A673 (cell line): ENCODE measurements around the gene CMYA5. TPM values are rescaled to one million over a fixed set of nuclear protein-coding genes. Genes with fewer than 3 reads are reported as not detected.

Source experiments
- BruUV-seq: library from RNA; stranded (reverse); fragments of 400-500 nt; replicated peaks from 2 replicates; lab custom pipeline; 2021; lab: Mats Ljungman, UMichigan
- CTCF ChIA-PET: fragments of 300-600 bp; sonication (Branson Sonifier 250); formaldehyde crosslinking; loops from one replicate; lab custom pipeline; 2022; ENCODE audit warnings: antibody characterized with exemption; lab: Charles Lee
- POLR2A ChIA-PET: fragments of 300-600 bp; sonication (Branson Sonifier 250); formaldehyde crosslinking; loops from one replicate; lab custom pipeline; 2022; ENCODE audit warnings: antibody characterized with exemption; ENCODE audit not compliant: low non-redundant PET; lab: Charles Lee
- DNase-seq: peaks from one replicate; pipeline ENCODE4 v3.0.0-alpha.2; 2015; ENCODE audit warnings: low spot score
- H3K27ac ChIP-seq: fragments of 200-600 bp; sonication (generic); 2 replicates; pipeline ENCODE4 v1.5.1; 2016; ENCODE audit warnings: mixed run types, low read depth, mild to moderate bottlenecking, mixed read lengths, antibody characterized with exemption, low read length; ENCODE audit not compliant: poor library complexity, severe bottlenecking
- H3K27me3 ChIP-seq: fragments of 200-600 bp; sonication (generic); replicated peaks from 2 replicates; pipeline ENCODE4 v1.6.1; 2017; ENCODE audit warnings: mixed run types, low read depth, mild to moderate bottlenecking, mixed read lengths, antibody characterized with exemption, low read length; ENCODE audit not compliant: insufficient read depth, poor library complexity
- H3K36me3 ChIP-seq: fragments of 200-600 bp; sonication (generic); 2 replicates; pipeline ENCODE4 v1.6.1; 2016; ENCODE audit warnings: mixed run types, mild to moderate bottlenecking, mixed read lengths, antibody characterized with exemption, low read length; ENCODE audit not compliant: insufficient read depth, poor library complexity, severe bottlenecking
- H3K4me1 ChIP-seq: fragments of 200-600 bp; sonication (generic); 2 replicates; pipeline ENCODE4 v1.6.1; 2017; ENCODE audit warnings: mixed run types, mild to moderate bottlenecking, mixed read lengths, antibody characterized with exemption, low read length; ENCODE audit not compliant: insufficient read depth, poor library complexity, severe bottlenecking
- H3K4me3 ChIP-seq: fragments of 200-600 bp; sonication (generic); 2 replicates; pipeline ENCODE4 v1.5.1; 2016; ENCODE audit warnings: low read depth, mixed run types, mild to moderate bottlenecking, mixed read lengths, low read length; ENCODE audit not compliant: poor library complexity, severe bottlenecking
- H3K9me3 ChIP-seq: fragments of 200-600 bp; sonication (generic); 2 replicates; pipeline ENCODE4 v1.6.1; 2016; ENCODE audit warnings: mixed run types, low read depth, mild to moderate bottlenecking, mixed read lengths, antibody characterized with exemption, low read length; ENCODE audit not compliant: poor library complexity, severe bottlenecking
- CTCF ChIP-seq: fragments of 300-800, 200-600 bp; sonication (generic); conservative IDR thresholded peaks from 2 replicates; pipeline ENCODE4 v1.5.1; 2017; ENCODE audit warnings: low read depth, mild to moderate bottlenecking, antibody characterized with exemption, low read length, moderate library complexity, mixed read lengths
- EZH2 ChIP-seq: fragments of 200-600 bp; sonication (generic); IDR thresholded peaks from 2 replicates; pipeline ENCODE4 v1.6.1; 2017; ENCODE audit warnings: borderline replicate concordance, low read depth, mild to moderate bottlenecking, mixed read lengths, antibody characterized with exemption, low read length; ENCODE audit not compliant: poor library complexity, severe bottlenecking
- intact Hi-C: fragments of 100-400 bp; cut with micrococcal nuclease; formaldehyde crosslinking; loops from one replicate; pipeline ENCODE4 v1.10.0; 2022; ENCODE audit not compliant: unreplicated experiment
- total RNA-seq: library from RNA; stranded (reverse); gene quantifications from 2 replicates; pipeline ENCODE4 v1.2.3, GENCODE V29; 2021

The CMYA5 gene
- total RNA-seq, 1 experiment from 2014 or later: 0.41 TPM

DNA sequence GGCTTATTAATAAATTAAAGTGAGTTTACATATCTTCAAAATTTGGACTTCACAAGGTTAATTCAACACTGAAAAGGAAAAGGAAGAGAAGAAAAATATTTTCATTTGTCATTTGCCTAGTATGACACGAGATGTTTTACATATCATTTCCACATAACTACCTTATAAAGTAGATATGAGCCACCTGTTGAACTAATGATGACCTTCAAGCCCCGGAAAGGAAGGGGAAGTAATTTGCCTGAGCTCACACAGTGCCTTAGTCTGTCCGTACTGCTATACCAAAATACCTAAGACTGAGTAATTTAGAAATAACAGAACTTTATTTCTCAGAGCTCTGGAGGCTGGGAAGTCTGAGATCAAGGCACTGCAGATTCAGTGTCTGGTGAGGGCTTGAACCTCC, 17.9 kb downstream of the CMYA5 start:
- intact Hi-C loops: loop anchor here (10.0 kb wide), 1 partner anchor 147 kb away; no protein-coding TSS in a partner anchor
- TF ChIP-seq CTCF (no peak), EZH2 (no peak)
- Histone ChIP-seq H3K4me3 (no peak overlapping the region), H3K4me1 (no peaks in the 10 kb centered on the region), H3K27ac (no peak overlapping the region), H3K27me3 (no peaks in the 10 kb centered on the region), H3K9me3 (no peaks in the 10 kb centered on the region), H3K36me3 (no peaks in the 10 kb centered on the region)
- POLR2A ChIA-PET: no interaction called here
- CTCF ChIA-PET: no interaction called here
- no TSS peak for BruUV-seq
- no peak for DNase-seq

DNA sequence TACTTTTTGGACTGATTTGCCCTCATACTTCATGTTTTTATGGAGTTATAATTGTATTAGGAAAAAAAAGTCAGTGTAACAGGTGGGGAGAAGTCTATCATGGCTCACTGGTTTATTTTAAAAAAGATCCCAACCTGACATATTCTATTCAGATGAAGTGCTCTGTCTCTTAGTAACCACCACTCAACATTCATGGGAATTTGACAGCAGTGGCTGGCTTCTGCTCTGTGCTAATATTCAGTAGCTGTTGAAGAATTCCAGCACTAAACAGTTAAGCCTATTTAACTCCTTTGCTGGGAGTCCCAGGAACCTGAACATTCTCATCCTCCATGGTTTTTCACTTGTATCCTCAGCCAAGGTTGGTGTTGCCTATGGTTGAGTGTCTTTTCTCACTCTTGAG, 23.1 kb downstream of the CMYA5 start:
- no peak for TF ChIP-seq EZH2
- no peak for TF ChIP-seq CTCF
- no TSS peak for BruUV-seq
- Histone ChIP-seq H3K36me3 (no peaks in the 10 kb centered on the region), H3K27me3 (no peaks in the 10 kb centered on the region), H3K27ac (no peak overlapping the region), H3K4me1 (no peaks in the 10 kb centered on the region), H3K9me3 (no peaks in the 10 kb centered on the region), H3K4me3 (no peak overlapping the region)
- DNase-seq: no peak
- ChIA-PET POLR2A (interaction anchor here (0.7 kb wide), 1 partner anchor 43 kb away, joined by 3 read pairs; no protein-coding TSS in a partner anchor), CTCF (no interaction called here)
- intact Hi-C loops: no loop called here

GRCh38 chr5:79713727-79714126, 24.1 kb downstream of the CMYA5 start:
- H3K27ac ChIP-seq: no peak overlapping the region
- no TSS peak for BruUV-seq
- TF ChIP-seq CTCF: no peak
- TF ChIP-seq EZH2: no peak

More at GRCh38 chr5:79713727-79714126, 24.1 kb downstream of the CMYA5 start:
- Histone ChIP-seq H3K36me3 (no peaks in the 10 kb centered on the region), H3K9me3 (peaks cover 5% of the 10 kb centered on the region), H3K4me3 (no peak overlapping the region), H3K27me3 (no peaks in the 10 kb centered on the region), H3K4me1 (no peaks in the 10 kb centered on the region)
- POLR2A ChIA-PET: no interaction called here
- DNase-seq: no peak
- CTCF ChIA-PET: no interaction called here
- intact Hi-C loops: no loop called here
